Measurements from ENCODE around the gene CCDC74A.

Gene CCDC74A

DNA sequence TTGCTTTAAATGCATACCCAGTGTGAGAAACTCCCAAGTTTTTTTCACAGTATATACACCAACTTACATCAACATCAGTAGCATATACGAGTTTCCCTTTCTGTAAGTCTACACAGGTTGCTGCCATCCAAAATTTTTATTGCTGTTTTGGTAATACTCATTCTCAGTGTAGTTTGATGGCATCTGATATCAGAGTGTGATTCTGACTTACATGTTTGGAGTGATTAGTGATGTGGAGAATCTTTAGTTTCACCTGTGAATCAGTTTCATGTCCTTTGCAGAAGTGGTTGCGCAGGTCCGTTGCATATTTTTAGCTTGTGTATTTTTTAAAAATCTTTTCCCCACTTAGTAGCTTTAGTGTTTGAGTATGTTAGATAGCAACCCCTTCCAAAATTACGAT is 50.1 kb downstream of the CCDC74A start:
- Histone ChIP-seq H3K27ac (no peak overlapping the region), H2AFZ (ENCODE audit: low read depth) (no peak overlapping the region), H3K79me2 (ENCODE audit: insufficient read depth, low read depth) (no peaks in the 10 kb centered on the region), H4K20me1 (ENCODE audit: insufficient read depth) (no peaks in the 10 kb centered on the region), H3K27me3 (ENCODE audit: insufficient read depth, low read depth) (no peaks in the 10 kb centered on the region), H3K4me1 (ENCODE audit: low read depth, poor library complexity, severe bottlenecking) (no peaks in the 10 kb centered on the region), H3K4me2 (no peak overlapping the region), H3K4me3 (IDR thresholded peaks at IDR 0.05; ENCODE audit: insufficient read depth, low read depth, low read length) (no peak overlapping the region), H3K9ac (no peak overlapping the region), H3K36me3 (ENCODE audit: insufficient read depth) (no peaks in the 10 kb centered on the region)
- TF ChIP-seq, protein P1, sequence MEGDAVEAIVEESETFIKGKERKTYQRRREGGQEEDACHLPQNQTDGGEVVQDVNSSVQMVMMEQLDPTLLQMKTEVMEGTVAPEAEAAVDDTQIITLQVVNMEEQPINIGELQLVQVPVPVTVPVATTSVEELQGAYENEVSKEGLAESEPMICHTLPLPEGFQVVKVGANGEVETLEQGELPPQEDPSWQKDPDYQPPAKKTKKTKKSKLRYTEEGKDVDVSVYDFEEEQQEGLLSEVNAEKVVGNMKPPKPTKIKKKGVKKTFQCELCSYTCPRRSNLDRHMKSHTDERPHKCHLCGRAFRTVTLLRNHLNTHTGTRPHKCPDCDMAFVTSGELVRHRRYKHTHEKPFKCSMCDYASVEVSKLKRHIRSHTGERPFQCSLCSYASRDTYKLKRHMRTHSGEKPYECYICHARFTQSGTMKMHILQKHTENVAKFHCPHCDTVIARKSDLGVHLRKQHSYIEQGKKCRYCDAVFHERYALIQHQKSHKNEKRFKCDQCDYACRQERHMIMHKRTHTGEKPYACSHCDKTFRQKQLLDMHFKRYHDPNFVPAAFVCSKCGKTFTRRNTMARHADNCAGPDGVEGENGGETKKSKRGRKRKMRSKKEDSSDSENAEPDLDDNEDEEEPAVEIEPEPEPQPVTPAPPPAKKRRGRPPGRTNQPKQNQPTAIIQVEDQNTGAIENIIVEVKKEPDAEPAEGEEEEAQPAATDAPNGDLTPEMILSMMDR (conservative IDR thresholded peaks at IDR 0.05; ENCODE audit: low read depth, low read length): no peak

DNA sequence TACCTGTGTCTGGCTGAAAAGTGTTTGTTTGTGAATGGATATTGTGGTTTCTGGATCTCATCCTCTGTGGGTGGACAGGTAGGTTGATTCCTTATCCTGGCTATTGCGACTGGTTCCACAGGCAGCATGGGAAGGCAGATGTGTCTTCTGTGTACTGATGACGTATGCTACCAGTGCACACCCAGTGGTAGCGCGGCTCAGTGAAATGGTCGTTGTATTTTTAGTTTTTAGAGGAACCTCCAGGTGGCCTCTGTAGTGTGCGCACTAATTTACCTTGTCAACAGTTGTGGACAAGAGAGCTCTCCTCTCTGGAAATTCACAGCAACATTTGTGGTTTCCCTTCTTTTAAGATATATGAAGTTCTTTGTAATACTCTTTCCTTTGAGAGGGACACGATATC is 52.5 kb downstream of the CCDC74A start:
- Histone ChIP-seq H4K20me1 (ENCODE audit: insufficient read depth) (no peaks in the 10 kb centered on the region), H3K9ac (no peak overlapping the region), H3K27ac (no peak overlapping the region), H3K27me3 (ENCODE audit: insufficient read depth, low read depth) (no peaks in the 10 kb centered on the region), H2AFZ (ENCODE audit: low read depth) (no peak overlapping the region), H3K36me3 (ENCODE audit: insufficient read depth) (no peaks in the 10 kb centered on the region), H3K4me2 (no peak overlapping the region), H3K4me3 (IDR thresholded peaks at IDR 0.05; ENCODE audit: insufficient read depth, low read depth, low read length) (no peak overlapping the region), H3K79me2 (ENCODE audit: insufficient read depth, low read depth) (no peaks in the 10 kb centered on the region), H3K4me1 (ENCODE audit: low read depth, poor library complexity, severe bottlenecking) (no peaks in the 10 kb centered on the region)
- TF ChIP-seq, protein P1 (conservative IDR thresholded peaks at IDR 0.05; ENCODE audit: low read depth, low read length): no peak

Data from KMS-11 (cell line).